WTC11 (cell line): ENCODE data around the gene MRPS14. TPM values are rescaled to one million over a fixed set of nuclear protein-coding genes. Genes with fewer than 3 reads are reported as not detected.

Experiments
- ATAC-seq: fragments of 200-7000 bp; cut with Tn5 transposase; 2 replicates; pipeline ENCODE4 v1.10.0; 2021; ENCODE audit warnings: mild to moderate bottlenecking, moderate library complexity
- CTCF ChIA-PET: fragments of 300-600 bp; sonication (Branson Sonifier 250); formaldehyde crosslinking; loops from one replicate; lab custom pipeline; 2021; ENCODE audit warnings: antibody characterized with exemption; lab: Charles Lee
- POLR2A ChIA-PET: fragments of 350-600 bp; sonication (Branson Sonifier 250); formaldehyde crosslinking; loops from one replicate; lab custom pipeline; 2021; ENCODE audit warnings: antibody characterized with exemption; lab: Charles Lee
- DNase-seq: peaks from one replicate; pipeline ENCODE4 v3.0.0; 2021; ENCODE audit warnings: low spot score
- H3K27ac Mint-ChIP-seq: 2 replicates; pipeline ENCODE4 v1.8.0; 2021; ENCODE audit warnings: mixed read lengths
- H3K27me3 Mint-ChIP-seq: 2 replicates; pipeline ENCODE4 v1.8.0; 2021; ENCODE audit warnings: low read depth, mild to moderate bottlenecking, moderate library complexity, mixed read lengths
- H3K36me3 Mint-ChIP-seq: 2 replicates; pipeline ENCODE4 v1.8.0; 2021; ENCODE audit warnings: mixed read lengths
- H3K4me1 Mint-ChIP-seq: 2 replicates; pipeline ENCODE4 v1.8.0; 2022; ENCODE audit warnings: mixed read lengths
- H3K4me3 Mint-ChIP-seq: 2 replicates; pipeline ENCODE4 v1.8.0; 2021; ENCODE audit warnings: mild to moderate bottlenecking, moderate library complexity, mixed read lengths
- H3K9me3 Mint-ChIP-seq: 2 replicates; pipeline ENCODE4 v1.8.0; 2021; ENCODE audit warnings: mixed read lengths
- AR ChIP-seq: fragments of 250-450 bp; sonication (Bioruptor Pico); IDR thresholded peaks from 2 replicates; pipeline ENCODE4 v1.9.0; 2021; ENCODE audit warnings: mild to moderate bottlenecking
- CREB1 ChIP-seq: sonication (generic); formaldehyde crosslinking; IDR thresholded peaks from 2 replicates; pipeline ENCODE4 v1.8.0; 2023; ENCODE audit warnings: mild to moderate bottlenecking, missing genetic modification reagents
- ETV6 ChIP-seq: sonication (generic); formaldehyde crosslinking; IDR thresholded peaks from 2 replicates; pipeline ENCODE4 v1.8.1; 2022; ENCODE audit warnings: mild to moderate bottlenecking, missing genetic modification reagents
- FOXK1 ChIP-seq: sonication (generic); formaldehyde crosslinking; IDR thresholded peaks from 2 replicates; pipeline ENCODE4 v1.8.0; 2022; ENCODE audit warnings: mild to moderate bottlenecking, moderate library complexity, missing genetic modification reagents
- HMGXB4 ChIP-seq: sonication (generic); formaldehyde crosslinking; IDR thresholded peaks from 2 replicates; pipeline ENCODE4 v1.8.1; 2023; ENCODE audit warnings: mild to moderate bottlenecking, moderate library complexity, missing genetic modification reagents
- MAX ChIP-seq: sonication (generic); formaldehyde crosslinking; IDR thresholded peaks from 2 replicates; pipeline ENCODE4 v1.8.0; 2022; ENCODE audit warnings: mild to moderate bottlenecking, missing genetic modification reagents
- OVOL2 ChIP-seq: fragments of 250-450 bp; sonication (Bioruptor Pico); IDR thresholded peaks from 2 replicates; pipeline ENCODE4 v1.9.0; 2021; ENCODE audit warnings: mild to moderate bottlenecking, borderline replicate concordance
- TEAD1 ChIP-seq: sonication (generic); formaldehyde crosslinking; IDR thresholded peaks from 2 replicates; pipeline ENCODE4 v1.8.0; 2022; ENCODE audit warnings: mild to moderate bottlenecking, missing genetic modification reagents
- TP53 ChIP-seq: sonication (generic); formaldehyde crosslinking; IDR thresholded peaks from 2 replicates; pipeline ENCODE4 v1.8.1; 2023; ENCODE audit warnings: mild to moderate bottlenecking, missing genetic modification reagents
- ZNF121 ChIP-seq: sonication (generic); formaldehyde crosslinking; IDR thresholded peaks from 2 replicates; pipeline ENCODE4 v1.8.0; 2023; ENCODE audit warnings: missing genetic modification reagents
- ZNF263 ChIP-seq: sonication (generic); formaldehyde crosslinking; IDR thresholded peaks from 2 replicates; pipeline ENCODE4 v1.8.1; 2022; ENCODE audit warnings: low read depth, mild to moderate bottlenecking, moderate library complexity, missing genetic modification reagents
- ZNF281 ChIP-seq: sonication (generic); formaldehyde crosslinking; IDR thresholded peaks from 2 replicates; pipeline ENCODE4 v1.8.0; 2023; ENCODE audit warnings: mild to moderate bottlenecking, missing genetic modification reagents
- ZNF423 ChIP-seq: fragments of 250-450 bp; sonication (Bioruptor Pico); IDR thresholded peaks from 2 replicates; pipeline ENCODE4 v2.1.2; 2022; ENCODE audit warnings: mild to moderate bottlenecking, moderate library complexity
- total RNA-seq: library from RNA; stranded (reverse); gene quantifications from 3 replicates; pipeline ENCODE4 v1.2.3, GENCODE V29; 2021
- TF ChIP-seq, protein P1 (sequence below): fragments of 250-450 bp; sonication (Bioruptor Pico); IDR thresholded peaks from 2 replicates; pipeline ENCODE4 v1.9.0; 2021; ENCODE audit warnings: moderate library complexity, mild to moderate bottlenecking, inconsistent platforms, borderline replicate concordance
- TF ChIP-seq, protein P2 (sequence below): sonication (generic); formaldehyde crosslinking; IDR thresholded peaks from 2 replicates; pipeline ENCODE4 v1.8.0; 2023; ENCODE audit warnings: missing genetic modification reagents, mild to moderate bottlenecking, borderline replicate concordance
- TF ChIP-seq, protein P3 (sequence below): sonication (generic); formaldehyde crosslinking; IDR thresholded peaks from 2 replicates; pipeline ENCODE4 v1.8.1; 2023; ENCODE audit warnings: mild to moderate bottlenecking, missing genetic modification reagents

Gene MRPS14
- total RNA-seq, 1 experiment from 2014 or later = 30.4 TPM

DNA sequence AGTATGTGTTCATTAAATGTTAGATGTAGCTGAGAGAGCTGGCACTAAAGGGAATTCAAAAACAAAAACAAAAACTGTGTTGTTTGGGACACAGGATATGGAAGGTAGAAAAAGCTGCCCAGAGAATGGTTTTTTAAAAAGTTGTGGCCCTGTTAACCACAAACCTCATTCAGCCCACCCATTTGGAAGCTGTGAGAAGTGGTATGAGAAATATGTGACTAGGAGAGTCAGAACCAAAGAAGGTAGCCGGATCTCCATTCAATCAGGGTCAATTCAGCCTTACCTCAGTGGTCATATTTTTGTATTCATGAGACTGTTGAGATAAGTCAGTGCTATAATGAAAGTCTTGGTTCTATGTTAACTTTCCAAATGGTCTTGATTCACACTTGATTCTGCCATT, 53.2 kb downstream of the MRPS14 start (continued):
- TF ChIP-seq ZNF281 (CRISPR knock-in tag) (no peak), TP53 (CRISPR knock-in tag) (no peak), CREB1 (CRISPR knock-in tag) (no peak), MAX (CRISPR knock-in tag) (no peak), TEAD1 (CRISPR knock-in tag) (no peak)

DNA sequence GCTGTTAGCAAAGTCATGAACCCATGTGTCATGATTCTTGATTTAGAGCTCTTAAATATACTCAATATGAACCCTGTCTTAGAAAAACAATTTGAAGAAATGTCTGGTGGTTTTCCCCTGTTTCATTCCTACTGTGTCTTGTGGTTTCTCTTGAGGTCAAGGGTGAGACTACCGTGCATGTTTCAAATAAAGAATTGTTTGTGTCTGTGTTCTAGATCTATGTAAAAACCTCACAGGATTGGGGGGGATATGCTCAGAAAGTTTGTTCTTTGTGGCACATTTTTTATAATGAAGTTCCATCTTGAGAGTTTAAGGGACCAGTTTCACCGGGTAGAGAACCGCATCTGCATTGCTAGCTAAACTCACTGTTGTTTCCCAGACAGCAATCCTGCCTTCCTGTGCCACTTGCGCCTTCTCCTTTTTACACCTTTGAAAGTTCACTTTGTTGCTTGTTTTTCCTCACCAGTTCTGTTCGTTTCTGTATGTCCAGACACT, 54.4 kb downstream of the MRPS14 start:
- TF ChIP-seq, protein P1, sequence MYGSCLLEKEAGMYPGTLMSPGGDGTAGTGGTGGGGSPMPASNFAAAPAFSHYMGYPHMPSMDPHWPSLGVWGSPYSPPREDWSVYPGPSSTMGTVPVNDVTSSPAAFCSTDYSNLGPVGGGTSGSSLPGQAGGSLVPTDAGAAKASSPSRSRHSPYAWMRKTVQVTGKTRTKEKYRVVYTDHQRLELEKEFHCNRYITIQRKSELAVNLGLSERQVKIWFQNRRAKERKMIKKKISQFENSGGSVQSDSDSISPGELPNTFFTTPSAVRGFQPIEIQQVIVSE (CRISPR knock-in tag) = no peak
- TF ChIP-seq ZNF121 (CRISPR knock-in tag) (no peak), ZNF281 (CRISPR knock-in tag) (no peak), ZNF423 (CRISPR knock-in tag) (no peak), ZNF263 (CRISPR knock-in tag) (no peak), ETV6 (CRISPR knock-in tag) (no peak), HMGXB4 (CRISPR knock-in tag) (no peak), TP53 (CRISPR knock-in tag) (no peak), FOXK1 (CRISPR knock-in tag) (no peak), AR (CRISPR knock-in tag) (no peak), OVOL2 (CRISPR knock-in tag) (no peak)
- TF ChIP-seq, protein P2, sequence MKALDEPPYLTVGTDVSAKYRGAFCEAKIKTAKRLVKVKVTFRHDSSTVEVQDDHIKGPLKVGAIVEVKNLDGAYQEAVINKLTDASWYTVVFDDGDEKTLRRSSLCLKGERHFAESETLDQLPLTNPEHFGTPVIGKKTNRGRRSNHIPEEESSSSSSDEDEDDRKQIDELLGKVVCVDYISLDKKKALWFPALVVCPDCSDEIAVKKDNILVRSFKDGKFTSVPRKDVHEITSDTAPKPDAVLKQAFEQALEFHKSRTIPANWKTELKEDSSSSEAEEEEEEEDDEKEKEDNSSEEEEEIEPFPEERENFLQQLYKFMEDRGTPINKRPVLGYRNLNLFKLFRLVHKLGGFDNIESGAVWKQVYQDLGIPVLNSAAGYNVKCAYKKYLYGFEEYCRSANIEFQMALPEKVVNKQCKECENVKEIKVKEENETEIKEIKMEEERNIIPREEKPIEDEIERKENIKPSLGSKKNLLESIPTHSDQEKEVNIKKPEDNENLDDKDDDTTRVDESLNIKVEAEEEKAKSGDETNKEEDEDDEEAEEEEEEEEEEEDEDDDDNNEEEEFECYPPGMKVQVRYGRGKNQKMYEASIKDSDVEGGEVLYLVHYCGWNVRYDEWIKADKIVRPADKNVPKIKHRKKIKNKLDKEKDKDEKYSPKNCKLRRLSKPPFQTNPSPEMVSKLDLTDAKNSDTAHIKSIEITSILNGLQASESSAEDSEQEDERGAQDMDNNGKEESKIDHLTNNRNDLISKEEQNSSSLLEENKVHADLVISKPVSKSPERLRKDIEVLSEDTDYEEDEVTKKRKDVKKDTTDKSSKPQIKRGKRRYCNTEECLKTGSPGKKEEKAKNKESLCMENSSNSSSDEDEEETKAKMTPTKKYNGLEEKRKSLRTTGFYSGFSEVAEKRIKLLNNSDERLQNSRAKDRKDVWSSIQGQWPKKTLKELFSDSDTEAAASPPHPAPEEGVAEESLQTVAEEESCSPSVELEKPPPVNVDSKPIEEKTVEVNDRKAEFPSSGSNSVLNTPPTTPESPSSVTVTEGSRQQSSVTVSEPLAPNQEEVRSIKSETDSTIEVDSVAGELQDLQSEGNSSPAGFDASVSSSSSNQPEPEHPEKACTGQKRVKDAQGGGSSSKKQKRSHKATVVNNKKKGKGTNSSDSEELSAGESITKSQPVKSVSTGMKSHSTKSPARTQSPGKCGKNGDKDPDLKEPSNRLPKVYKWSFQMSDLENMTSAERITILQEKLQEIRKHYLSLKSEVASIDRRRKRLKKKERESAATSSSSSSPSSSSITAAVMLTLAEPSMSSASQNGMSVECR = no peak
- TF ChIP-seq, protein P3, sequence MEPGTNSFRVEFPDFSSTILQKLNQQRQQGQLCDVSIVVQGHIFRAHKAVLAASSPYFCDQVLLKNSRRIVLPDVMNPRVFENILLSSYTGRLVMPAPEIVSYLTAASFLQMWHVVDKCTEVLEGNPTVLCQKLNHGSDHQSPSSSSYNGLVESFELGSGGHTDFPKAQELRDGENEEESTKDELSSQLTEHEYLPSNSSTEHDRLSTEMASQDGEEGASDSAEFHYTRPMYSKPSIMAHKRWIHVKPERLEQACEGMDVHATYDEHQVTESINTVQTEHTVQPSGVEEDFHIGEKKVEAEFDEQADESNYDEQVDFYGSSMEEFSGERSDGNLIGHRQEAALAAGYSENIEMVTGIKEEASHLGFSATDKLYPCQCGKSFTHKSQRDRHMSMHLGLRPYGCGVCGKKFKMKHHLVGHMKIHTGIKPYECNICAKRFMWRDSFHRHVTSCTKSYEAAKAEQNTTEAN = no peak
- H3K36me3 Mint-ChIP-seq = peaks cover 36% of the 10 kb centered on the region
- POLR2A ChIA-PET = no interaction called here
- CTCF ChIA-PET = interaction anchor here (0.9 kb wide), 1 partner anchor 19 kb away, joined by 3 read pairs; no protein-coding TSS in a partner anchor
- no peak for ATAC-seq
- H3K4me3 Mint-ChIP-seq = no peak overlapping the region
- H3K27me3 Mint-ChIP-seq = no peaks in the 10 kb centered on the region
- peaks cover 21% of the 10 kb centered on the region for H3K4me1 Mint-ChIP-seq
- no peaks in the 10 kb centered on the region for H3K9me3 Mint-ChIP-seq
- DNase-seq = no peak
- 0 out of 2 replicates have a peak overlapping the region, but pooled peaks have one; percentile 2 for H3K27ac Mint-ChIP-seq
